NCI-H2081 treated with DMSO at 0.1 percent for 48 hours (cell line): Measurements from ENCODE around the gene NANOS3.
"Not testable (repeated sequence)": the region's sequence is repeated elsewhere in the genome, so short reads cannot be mapped to it uniquely, and the experiment has no call there.

Source experiments
- DNase-seq: peaks from one replicate; lab custom pipeline; 2025; lab: John Stamatoyannopoulos, UW

NANOS3 gene

DNA sequence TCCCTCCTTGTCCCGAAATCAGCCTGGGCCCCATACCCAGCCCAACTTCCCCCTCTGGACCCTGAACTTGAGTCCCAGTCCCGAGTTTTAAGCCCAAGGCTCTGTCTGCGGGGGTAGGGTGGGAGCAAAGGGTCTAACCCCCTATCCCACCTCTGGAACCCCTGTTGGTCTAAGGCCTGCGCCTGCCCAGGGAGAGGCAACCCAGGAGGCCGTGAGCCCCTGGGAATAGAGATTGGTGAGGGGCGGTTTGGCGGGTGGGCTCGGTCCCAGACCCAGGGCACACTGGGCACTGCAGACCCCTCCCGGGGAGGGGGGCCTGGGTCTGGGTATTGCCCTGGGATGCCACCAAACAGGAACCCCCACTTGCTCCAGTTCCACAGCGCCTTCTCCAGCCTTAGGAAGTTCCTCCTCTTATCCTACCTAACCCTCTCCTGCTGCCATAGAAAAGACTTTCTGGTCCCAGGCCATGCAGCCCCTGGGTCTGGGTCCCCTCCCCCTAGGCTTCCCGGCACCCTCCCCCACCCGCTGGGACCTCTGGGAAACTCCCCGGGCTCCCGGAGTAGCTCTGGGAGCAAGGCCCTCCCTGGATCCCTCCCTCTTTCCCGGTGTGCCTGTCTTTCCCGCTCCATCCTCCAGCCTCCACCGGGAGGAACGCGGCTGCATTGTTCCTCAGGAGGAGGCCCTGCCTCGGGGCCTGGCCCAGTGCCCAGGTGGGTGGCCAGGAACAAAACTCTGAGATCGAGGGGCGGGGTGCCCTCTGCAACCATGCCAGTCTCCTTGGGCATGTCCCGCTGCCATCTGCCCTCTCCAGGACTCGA is 33.6 kb upstream of the NANOS3 start:
- DNase-seq: no peak

DNA sequence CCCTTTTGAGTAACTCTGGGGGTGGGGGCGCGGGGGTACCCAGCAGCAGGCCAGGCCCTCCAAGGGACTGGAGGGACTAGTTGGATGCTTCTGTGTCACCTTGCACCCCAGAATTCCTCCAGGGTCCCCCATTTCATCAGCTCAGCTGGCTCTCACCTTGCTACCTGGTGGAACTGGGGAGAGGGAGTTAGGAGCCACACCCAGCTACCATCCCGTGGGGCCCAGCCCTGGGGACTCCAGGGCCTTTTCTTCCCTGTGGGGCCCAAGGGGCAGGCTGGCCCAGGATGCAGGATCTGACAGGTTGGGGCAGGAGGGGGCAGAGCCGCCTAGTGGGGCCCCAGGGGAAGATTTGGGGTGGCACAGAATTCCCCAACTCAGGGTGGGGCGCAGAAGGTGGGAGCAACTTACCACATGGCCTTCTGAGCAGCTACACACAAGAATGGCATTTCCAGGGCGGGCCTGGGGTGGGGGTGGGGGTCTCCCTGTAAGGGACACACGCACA is 32.8 kb upstream of the NANOS3 start:
- no peak for DNase-seq

DNA sequence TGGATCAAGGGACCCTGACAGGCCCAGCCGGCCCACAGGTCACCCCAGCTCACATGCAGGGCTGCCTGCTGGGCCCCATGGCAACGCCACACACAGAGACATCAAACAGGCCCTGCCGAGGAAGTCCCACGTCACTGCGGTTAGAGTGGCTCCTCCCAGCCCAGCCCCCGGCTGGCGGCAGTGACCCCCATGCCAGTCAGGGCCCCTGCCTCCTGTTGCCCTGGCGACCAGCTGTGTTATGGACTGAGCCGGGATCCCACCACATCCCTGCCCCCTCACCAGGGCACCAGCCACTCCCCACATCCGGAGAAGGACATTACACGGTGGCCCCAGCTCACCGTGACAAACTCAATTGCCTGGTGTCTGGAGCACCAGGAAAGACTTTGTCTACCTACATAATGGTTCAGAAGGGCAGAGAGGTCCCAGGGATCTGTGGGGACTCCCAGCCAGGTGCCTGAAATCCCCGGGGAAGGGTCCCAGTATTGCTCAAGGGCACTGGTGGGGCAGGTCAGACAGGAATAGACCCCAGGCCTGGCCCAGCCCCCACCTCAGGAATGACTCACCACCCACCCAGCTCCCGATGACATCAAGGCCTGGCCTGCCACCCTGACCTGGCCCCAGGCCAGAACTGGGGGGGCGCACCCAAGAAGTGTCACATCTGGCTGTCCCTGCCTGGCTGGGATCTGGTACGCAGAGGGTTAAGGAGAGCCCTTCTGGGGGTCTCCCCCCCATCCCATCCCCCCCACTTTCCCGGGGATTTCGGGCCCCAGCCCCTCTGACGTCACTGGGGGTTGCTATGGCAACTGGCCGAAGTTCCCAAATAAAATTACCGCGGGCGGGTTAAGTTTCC is 30.2 kb upstream of the NANOS3 start:
- peak; percentile 28 for DNase-seq

DNA sequence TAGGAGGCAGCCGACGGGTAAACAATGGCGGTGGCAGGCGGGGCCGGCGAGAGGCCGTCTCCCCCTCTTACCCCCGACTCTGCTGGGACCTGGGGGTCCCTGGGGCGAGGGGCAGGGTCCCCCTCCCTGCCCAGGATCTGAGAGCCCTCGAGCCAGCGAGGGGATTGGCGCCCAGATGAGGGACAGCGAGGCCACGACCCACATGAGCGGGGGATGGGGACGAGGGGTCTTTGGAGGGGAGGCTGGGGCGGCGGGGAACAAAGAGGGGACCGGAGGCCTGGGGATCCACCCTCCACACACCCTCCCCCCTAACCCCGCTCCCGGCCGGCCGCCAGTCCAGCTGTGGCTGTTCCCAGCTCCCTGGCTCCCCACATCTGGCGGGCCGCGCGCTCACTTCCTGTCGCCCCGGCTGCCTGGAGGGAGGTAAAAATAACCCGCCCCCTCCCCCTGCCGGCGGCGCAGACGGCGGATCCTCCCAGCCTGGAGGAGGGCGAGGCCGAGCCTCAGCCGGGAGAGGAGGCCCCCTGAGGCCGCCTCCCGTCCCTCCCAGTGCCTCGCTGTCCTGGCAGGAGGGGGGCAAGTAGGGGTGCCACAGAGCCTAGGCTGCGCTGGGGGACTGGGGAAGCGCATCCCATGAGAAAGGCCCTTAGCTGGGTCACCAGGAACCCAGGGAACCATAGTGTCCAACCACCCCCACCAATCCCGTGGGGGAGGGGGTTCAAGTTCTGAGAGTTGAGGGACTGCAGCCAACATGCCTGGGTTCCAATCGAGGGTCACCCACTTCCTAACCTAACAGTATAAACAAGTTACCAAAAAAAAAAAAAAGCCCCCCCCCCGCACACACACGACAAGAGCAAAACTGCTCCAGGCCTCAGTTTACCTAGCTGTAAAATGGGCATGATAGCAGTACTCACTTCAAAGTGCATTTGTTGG is 29.3 kb upstream of the NANOS3 start:
- no peak for DNase-seq

DNA sequence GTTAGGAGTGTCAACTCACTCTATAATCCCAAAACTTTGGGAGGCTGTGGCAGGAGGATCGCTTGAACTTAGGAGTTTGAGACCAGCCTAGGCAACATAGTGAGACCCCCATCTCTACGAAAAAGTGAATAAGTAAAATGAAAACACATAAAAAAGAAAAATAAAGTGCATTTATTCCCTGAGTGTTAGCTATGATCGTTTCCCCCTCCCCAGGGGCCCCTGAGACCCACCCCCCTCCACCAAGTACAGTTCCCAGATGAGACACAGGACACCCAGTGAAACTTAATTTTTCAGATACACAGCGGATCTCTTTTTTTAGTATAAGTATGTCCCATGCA is 28.6 kb upstream of the NANOS3 start:
- DNase-seq: no peak

DNA sequence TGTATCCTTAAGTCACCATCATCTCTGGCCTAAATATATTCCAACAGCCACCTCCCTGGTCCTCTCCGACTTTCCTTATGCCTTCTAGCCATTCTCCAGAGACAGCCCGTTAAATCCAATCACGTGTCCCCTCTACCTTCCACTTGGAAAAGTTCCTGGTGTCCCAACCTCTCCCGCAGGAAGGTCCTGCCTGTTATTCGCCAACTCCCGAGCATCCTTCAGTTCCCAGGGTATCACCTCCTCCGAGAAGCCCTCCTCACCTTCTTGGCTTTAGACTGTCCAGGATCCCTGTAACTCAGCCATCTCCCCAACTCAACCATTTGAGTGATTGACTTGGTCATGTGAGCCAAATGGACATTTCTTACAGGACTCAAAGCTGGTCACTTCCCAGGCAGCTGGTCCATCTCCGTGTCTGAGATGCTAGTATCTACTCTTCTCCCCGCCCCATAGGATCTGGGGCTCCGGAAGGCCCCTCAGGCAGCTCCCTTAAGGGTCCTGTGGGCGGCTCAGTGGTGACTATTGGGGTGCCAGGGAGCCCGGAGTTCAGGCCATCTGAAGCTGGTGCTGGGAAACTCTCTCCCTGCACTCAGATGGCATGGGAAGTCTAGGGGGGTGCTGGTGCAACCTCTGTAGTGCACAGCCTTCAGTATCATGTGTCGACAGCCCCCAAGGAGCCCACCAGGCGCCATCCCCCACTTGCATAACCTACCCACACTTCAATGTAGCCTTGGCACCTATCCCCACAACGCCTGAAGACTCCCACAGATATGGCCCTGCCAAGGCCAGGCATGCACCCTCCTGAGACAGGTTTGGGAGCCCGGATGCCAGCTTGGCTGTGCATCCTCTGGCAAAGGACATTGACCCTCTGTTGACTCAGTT is 27.9 kb upstream of the NANOS3 start:
- DNase-seq: no peak

DNA sequence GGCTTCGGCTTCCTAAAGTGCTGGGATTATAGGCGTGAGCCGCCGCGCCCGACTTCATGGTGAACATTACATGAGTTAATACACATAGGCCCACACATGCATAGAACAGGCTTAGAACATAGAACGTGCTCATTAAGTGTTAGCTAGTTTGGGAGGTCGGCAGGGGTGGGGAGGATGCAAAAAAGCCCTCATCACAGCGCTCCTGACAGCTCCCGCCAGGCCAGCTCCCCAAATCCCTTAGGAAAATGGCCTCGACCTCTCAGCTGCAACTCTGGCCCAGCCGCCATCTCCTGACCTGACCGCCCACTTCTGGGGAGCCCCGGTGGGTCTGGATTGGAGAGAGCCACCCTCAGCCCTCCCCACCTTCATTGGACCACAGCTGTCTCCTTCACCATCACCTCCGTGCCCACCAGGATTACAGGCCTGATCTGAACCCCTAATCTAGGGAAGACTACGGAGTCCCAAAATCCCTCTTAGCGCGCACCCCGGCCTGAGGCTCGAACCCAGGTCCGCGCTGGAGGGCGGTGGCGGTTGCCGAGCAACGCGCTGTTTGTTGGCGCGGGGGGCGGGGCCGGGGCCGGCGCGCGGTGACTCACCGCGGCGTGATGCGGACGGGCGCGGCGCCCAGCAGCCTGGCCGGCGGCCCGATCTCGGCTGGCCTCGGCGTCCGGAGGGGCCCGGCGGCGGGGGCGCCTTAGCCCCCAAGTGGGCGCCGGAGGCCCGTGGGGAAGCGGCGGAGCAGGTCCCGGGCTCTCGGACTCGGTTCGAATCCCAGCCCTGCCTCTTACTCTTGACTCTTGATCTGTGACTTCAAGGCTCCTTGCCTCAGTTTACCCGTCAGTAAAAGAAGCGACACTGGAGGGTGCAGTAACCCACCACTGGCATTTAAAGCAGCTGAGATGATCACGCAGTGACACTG is 26.7 kb upstream of the NANOS3 start:
- no peak for DNase-seq

DNA sequence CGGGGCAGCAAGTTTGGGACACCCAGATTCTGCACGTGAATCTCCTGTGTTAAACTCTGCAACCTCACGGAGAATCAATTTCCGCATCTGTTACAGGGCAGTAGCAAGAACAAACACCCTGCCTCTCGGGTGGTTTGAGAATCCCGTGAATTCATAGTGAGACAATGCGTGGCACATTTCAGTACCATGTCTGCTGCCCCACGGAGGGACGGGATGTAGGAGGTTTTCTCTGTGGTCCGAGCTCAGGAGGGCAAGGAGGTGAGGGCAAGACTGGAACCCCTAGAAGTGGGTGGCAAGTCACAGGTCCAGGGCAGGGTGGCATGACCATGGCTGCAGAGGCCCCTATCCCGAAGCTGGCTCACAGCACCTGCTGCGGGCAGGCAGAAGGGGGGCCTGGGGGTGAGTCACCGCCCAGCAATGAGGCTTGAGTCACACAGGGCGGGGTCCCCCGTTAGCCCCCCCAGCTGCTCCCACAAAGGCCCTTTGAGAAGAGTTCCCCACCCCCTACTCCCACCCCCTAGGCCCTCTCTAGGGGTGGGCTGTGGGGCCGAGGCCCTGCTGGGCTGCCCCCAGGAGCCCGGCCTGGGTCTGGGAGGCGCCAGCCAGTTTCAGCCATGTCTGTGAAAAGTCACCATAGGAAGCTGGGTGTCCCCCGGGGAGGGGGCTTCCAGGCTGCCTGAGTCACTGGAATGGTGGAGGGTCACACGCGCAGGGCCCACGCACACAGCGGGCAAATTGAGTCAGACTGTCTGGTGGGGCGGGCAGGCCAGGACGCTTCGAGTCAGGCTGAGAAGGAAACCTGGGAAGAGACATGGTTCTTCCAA is 25.8 kb upstream of the NANOS3 start:
- DNase-seq: no peak

DNA sequence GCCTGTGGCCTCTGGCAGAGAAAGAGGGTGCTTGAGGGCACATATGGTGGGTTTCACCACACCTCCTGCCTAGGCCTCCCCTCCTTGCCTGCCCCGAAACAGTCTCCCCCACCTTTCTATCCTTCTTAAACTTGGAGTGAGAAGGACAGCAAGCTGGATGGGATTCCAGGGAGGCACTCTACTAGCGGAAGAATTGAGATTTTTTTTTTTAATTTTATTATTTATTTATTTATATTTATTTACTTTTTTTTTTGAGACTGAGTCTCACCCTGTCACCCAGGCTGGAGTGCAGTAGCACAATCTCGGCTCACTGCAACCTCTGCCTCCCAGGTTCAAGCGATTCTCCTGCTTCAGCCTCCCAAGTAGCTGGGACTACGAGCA is 25.2 kb upstream of the NANOS3 start:
- DNase-seq: not testable (repeated sequence)

DNA sequence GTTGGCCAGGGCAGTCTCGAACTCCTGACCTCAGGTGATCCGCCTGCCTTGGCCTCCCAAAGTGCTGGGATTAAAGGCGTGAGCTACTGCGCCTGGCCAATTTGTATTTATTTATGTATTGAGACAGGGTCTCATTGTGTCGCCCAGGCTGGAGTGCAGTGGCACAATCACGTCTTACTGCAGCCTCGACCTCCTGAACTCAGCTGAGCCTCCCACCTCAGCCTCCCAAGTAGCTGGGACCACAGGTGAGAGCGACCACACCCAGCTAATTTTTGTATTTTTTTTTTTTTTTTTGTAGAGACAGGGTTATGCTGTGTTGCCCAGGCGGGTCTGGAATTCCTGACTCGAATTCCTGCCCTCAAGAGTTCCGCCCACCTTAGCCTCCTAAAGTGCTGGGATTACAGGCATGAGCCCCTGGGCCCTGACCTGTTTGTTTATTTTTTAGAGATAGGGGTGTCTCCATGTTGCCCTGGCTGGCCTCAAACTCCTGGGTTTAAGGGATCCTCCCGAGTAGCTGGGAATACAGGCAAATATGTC is 24.7 kb upstream of the NANOS3 start:
- not testable (repeated sequence) for DNase-seq

DNA sequence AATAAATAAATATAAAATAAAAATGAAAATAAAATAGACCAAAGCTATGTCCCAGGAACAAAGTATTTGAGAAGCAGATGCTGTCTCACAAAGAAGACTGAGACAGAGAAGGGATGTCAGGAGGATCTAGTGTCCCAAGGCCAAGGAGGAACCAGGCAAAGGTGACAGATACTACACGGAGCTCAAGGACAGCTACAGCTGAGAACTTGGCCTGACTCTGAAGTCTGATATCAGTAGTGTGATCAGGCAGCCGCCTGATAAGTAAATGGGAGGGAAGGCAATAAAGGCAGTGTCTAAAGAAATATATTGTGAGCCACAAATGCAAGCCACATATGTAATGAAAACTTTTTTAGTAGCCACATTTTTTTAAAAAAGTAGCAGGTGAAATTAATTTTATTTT is 20.4 kb upstream of the NANOS3 start:
- DNase-seq: no peak

DNA sequence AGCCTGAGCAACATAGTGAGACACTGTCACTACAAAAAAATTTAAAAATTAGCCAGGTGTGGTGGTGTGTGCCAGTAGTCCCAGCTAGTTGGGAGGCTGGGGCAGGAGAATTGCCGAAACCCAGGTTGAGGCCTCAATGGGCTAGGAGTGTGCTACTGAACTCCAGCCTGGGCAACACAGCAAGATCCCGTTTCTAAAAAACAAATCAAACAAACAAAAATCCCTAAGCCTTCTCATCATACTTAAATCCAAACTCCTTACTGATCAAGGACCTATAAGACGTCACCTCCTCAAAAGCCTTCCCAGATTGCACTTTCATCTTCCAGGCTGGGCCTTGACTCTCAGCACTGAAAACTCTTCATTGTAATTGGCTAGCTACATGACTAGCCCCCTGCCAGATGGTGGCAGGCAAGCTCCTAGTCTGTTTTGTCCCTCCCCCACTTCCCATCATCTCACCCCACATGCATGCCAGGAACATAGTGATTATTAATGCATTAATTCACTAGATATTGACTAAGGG is 17.5 kb upstream of the NANOS3 start:
- no peak for DNase-seq

DNA sequence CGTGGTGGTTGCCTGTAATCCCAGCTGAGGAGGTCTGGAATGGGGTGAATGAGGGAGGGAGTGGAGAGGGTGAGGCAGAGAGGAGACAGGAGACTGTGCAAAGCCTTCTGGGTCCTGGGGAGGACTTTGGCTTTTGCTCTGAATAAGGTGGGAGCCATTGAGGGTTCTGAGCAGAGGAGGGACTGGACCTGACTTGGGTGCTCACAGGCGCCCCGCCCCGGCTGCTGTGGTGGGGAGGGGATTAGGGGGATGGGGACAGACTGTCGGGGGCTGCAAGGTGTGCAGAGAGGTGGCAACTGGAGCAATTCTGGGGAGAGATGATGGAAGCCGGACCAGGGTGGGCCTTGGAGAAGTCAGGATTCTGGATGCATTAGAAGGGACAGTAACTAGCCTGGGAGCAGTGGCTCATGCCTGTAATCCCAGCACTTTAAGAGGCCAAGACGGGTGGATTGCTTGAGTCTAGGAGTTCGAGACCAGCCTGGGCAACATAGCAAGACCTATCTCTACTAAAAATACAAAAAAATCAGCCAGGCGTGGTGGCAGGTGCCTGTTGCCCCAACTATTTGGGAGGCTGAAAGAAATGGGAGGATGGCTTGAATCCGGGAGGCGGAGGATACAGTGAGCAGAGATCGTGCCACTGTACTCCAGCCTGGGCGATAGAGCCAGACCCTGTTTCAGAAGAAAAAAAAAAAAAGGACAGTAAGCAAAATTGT is 16.1 kb upstream of the NANOS3 start:
- DNase-seq: no peak

DNA sequence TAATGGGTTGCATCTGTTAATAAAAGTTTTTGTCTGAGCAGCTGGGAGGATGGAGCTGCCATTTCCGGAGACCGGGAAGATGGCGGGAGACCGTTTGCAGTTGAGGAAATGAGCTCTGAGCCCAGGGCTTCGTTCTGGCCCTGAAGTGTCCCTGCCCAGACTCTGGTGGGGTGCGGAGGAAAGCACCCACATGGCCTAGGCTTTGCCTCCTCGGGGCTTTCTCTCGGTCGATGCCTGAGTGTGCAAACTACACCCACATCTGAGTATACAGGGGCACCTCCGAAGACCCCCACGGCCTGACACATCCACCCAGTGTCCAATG is 15.6 kb upstream of the NANOS3 start:
- DNase-seq: no peak

DNA sequence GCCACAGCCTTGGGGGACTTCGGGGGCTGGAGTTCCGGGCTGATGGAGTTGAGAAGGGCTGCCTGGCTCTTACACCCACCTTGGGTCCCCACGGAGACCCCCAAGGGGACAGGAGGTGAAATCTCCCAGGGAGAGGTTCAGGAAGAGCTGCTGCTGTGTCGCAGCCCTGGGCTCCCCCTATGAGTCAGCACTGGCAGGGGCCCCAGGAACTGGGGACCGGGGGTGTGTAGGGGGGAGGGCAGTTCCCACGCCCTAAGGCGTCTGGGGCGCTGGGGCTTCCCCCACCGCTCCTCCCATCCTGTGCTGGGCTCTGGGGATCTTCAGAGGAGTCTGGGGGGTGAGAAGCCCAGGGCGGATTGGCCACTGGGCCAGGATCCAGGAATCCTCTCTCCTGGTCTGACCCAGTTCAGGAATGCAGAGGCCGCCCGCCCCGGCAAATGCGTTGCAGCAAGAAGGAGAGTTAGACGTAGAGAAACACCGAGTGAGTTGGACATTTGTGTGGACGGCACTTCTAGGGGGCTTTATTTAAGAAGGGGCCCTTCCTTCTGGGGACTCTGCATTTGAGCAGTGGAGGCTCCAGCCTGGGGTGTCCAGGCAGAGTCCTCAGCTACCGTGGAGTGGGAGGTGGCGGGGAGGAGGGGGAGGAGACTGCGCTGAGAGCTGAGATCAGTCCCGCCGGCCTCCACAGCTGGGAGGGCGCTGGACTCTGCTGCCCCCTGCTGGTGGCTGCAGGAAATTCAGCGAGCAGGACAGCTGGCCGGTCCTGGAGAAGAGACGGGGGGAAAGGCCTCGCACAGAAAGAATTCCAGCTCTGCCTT is 15.0 kb upstream of the NANOS3 start:
- DNase-seq: no peak

DNA sequence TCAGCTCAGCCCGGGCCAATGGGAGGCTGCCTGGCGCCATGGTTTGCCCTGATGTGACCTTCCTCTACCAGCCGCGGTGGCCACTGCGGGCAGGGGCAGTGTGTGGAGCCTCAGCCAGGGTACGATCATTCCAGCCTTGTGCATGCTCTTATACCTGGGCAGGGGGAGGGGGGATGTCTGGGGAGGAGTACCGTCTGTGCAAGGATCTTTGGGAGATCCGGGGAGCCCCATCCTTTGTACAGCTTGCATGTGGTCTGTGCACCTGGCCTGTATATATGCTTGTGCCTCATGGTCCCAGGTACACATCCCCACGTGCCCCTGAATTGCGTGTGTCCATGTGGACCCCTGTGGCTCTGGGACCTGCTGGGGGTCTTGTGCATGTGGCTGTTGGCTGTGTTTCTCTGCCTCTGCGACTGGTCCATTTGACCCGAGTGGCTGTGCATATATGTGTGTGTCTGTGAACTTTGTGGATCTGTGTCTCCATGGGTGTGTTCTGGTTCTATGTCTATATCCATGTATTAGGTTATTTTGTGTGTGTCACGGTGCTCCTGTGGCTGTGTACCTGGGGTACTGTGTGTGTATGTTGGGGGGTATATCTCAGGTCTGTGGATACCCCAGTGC is 12.8 kb upstream of the NANOS3 start:
- no peak for DNase-seq
